Measurements from ENCODE around the gene CNPY1. TPM values are rescaled to one million over a fixed set of nuclear protein-coding genes. Genes with fewer than 3 reads are reported as not detected.

The CNPY1 gene
- total RNA-seq, 4 donors from 2014 or later = not detected

GRCh38 chr7:155533827-155534690 lies 12.3 kb downstream of the CNPY1 start:
- Histone ChIP-seq H3K9me3 (no peaks in the 10 kb centered on the region), H3K27ac (no peak overlapping the region), H3K27me3 (peaks cover 99% of the 10 kb centered on the region), H3K4me1 (peaks cover 0 to 11% (median 9%) of the 10 kb centered on the region in 4 donors), H3K4me3 (peak overlapping the region in 1 of 4 donors; percentile 27), H3K36me3 (no peaks in the 10 kb centered on the region)
- no peak for DNase-seq
- peak in 4 of 5 experiments; percentile 19 to 42 (median 34) for TF ChIP-seq CTCF (IDR thresholded peaks at IDR 0.05)
- no peak for TF ChIP-seq EP300 (IDR thresholded peaks at IDR 0.05; ENCODE audit: low read depth)
- no peak for TF ChIP-seq POLR2A (IDR thresholded peaks at IDR 0.05)
- intact Hi-C loops (cut with DNase I; ENCODE audit: low total_unique reads) (no loop called here), in situ Hi-C loops (cut with MboI; ENCODE audit: low pct_ligation_motif_present in 1 of 4, low pct_unique_long_range_greater_than_20kb in 1 of 4, low sequenced_read_pairs in 3 of 4) (no loop called here)
- 3 to 32% methylated on average over 6 to 26 of the region's 27 CpGs for WGBS, 2 donors (ENCODE audit: low coverage in 1 of 2)

- Histone ChIP-seq H3K27ac (no peak overlapping the region), H3K4me3 (peak overlapping the region in 1 of 4 donors; percentile 27), H3K36me3 (no peaks in the 10 kb centered on the region), H3K27me3 (peaks cover 98% of the 10 kb centered on the region), H3K4me1 (peaks cover 0 to 11% (median 9%) of the 10 kb centered on the region in 4 donors), H3K9me3 (no peaks in the 10 kb centered on the region)
- in situ Hi-C loops (cut with MboI; ENCODE audit: low pct_ligation_motif_present in 1 of 4, low pct_unique_long_range_greater_than_20kb in 1 of 4, low sequenced_read_pairs in 3 of 4) = no loop called here
- no peak for DNase-seq
- intact Hi-C loops (cut with DNase I; ENCODE audit: low total_unique reads) = no loop called here
- WGBS, 2 donors (ENCODE audit: low coverage in 1 of 2) = 0 to 5% methylated on average over 13 to 60 of the region's 60 CpGs
- no peak for TF ChIP-seq POLR2AphosphoS5 (IDR thresholded peaks at IDR 0.05)
- no peak for TF ChIP-seq CTCF (IDR thresholded peaks at IDR 0.05)
- TF ChIP-seq POLR2A (IDR thresholded peaks at IDR 0.05) = no peak
- TF ChIP-seq EP300 (IDR thresholded peaks at IDR 0.05; ENCODE audit: low read depth) = no peak
These were observed 13.1 kb downstream of the CNPY1 start for GRCh38 chr7:155533120-155533826.

DNA sequence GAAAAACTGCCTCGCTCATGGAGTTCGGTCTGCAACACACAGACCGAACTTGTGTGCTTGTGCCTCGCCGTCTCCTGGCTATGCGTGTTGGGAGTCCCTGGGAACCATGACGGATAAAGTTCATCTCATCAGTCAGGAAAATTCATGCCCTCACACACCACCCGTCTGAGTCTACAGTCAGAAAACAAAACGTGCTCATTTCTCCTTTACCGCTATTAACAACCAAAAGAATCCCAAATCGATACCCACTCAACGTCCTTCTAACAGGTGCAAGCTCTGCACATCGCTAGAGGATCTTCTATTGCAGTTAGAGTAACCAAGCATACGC lies 13.6 kb downstream of the CNPY1 start:
- H3K4me3 ChIP-seq = peak overlapping the region in 1 of 4 donors; percentile 27
- no peaks in the 10 kb centered on the region for H3K9me3 ChIP-seq
- intact Hi-C loops (cut with DNase I; ENCODE audit: low total_unique reads) (no loop called here), in situ Hi-C loops (cut with MboI; ENCODE audit: low pct_ligation_motif_present in 1 of 4, low pct_unique_long_range_greater_than_20kb in 1 of 4, low sequenced_read_pairs in 3 of 4) (no loop called here)
- no peak for TF ChIP-seq EP300 (IDR thresholded peaks at IDR 0.05; ENCODE audit: low read depth)
- no peak for TF ChIP-seq POLR2A (IDR thresholded peaks at IDR 0.05)
- TF ChIP-seq CTCF (IDR thresholded peaks at IDR 0.05) = no peak
- TF ChIP-seq POLR2AphosphoS5 (IDR thresholded peaks at IDR 0.05) = no peak
- no peak overlapping the region for H3K27ac ChIP-seq
- peaks cover 98% of the 10 kb centered on the region for H3K27me3 ChIP-seq
- no peak for DNase-seq
- peaks cover 0 to 11% (median 9%) of the 10 kb centered on the region in 4 donors for H3K4me1 ChIP-seq
- WGBS, 2 donors (ENCODE audit: low coverage in 1 of 2) = 24 to 32% methylated on average over 13 to 14 of the region's 14 CpGs
- no peaks in the 10 kb centered on the region for H3K36me3 ChIP-seq

- intact Hi-C loops (cut with DNase I; ENCODE audit: low total_unique reads) (no loop called here), in situ Hi-C loops (cut with MboI; ENCODE audit: low pct_ligation_motif_present in 1 of 4, low pct_unique_long_range_greater_than_20kb in 1 of 4, low sequenced_read_pairs in 3 of 4) (no loop called here)
- no peak for TF ChIP-seq CTCF (IDR thresholded peaks at IDR 0.05)
- no peak for TF ChIP-seq POLR2AphosphoS5 (IDR thresholded peaks at IDR 0.05)
- TF ChIP-seq POLR2A (IDR thresholded peaks at IDR 0.05) = no peak
- no peak for TF ChIP-seq EP300 (IDR thresholded peaks at IDR 0.05; ENCODE audit: low read depth)
- peaks cover 0 to 11% (median 9%) of the 10 kb centered on the region in 4 donors for H3K4me1 ChIP-seq
- H3K9me3 ChIP-seq = no peaks in the 10 kb centered on the region
- H3K36me3 ChIP-seq = no peaks in the 10 kb centered on the region
- DNase-seq = no peak
- no peak overlapping the region for H3K27ac ChIP-seq
- H3K4me3 ChIP-seq = no peak overlapping the region
- 13 to 14% methylated on average over 3 to 9 of the region's 9 CpGs for WGBS, 2 donors (ENCODE audit: low coverage in 1 of 2)
- peaks cover 97% of the 10 kb centered on the region for H3K27me3 ChIP-seq
These were observed 14.7 kb downstream of the CNPY1 start for GRCh38 chr7:155531681-155532080.
